Measurements from ENCODE around the gene MED16.

GRCh38 chr19:875265-875879, 17.6 kb downstream of the MED16 start:
- TF ChIP-seq CTCF (IDR thresholded peaks at IDR 0.05) = no peak
- TF ChIP-seq POLR2A (IDR thresholded peaks at IDR 0.05) = no peak
